IPS-18c (cell line): ENCODE measurements around the gene NBPF19.
"Not testable (repeated sequence)": the region's sequence is repeated elsewhere in the genome, so short reads cannot be mapped to it uniquely, and the experiment has no call there.

Experiments used
- H3K4me3 ChIP-seq: 2 replicates; pipeline ENCODE4 v1.7.0; 2013; ENCODE audit warnings: low read depth, mild to moderate bottlenecking, low read length, moderate library complexity; ENCODE audit not compliant: insufficient read depth
- H3K9me3 ChIP-seq: one replicate; pipeline ENCODE4 v1.6.1; 2013; ENCODE audit warnings: mild to moderate bottlenecking, low read length, moderate library complexity; ENCODE audit not compliant: control insufficient read depth, insufficient read depth

The NBPF19 gene

GRCh38 chr1:149474745-149475144 lies at the start of gene NBPF19:
NBPF19 (plus strand) TSS chr1:149475045; CDS start chr1:149475933, 888 bp downstream.
- H3K9me3 ChIP-seq, H3K4me3 ChIP-seq: not testable (repeated sequence)

GRCh38 chr1:149428317-149428716 lies 46.5 kb upstream of the NBPF19 start:
- H3K9me3 ChIP-seq, H3K4me3 ChIP-seq: not testable (repeated sequence)

GRCh38 chr1:149445451-149445850 lies 29.4 kb upstream of the NBPF19 start:
- not testable (repeated sequence) for H3K4me3 ChIP-seq, H3K9me3 ChIP-seq

GRCh38 chr1:149452196-149452595 lies 22.6 kb upstream of the NBPF19 start:
- H3K9me3 ChIP-seq = not testable (repeated sequence)

GRCh38 chr1:149452652-149453051 lies 22.2 kb upstream of the NBPF19 start:
- H3K4me3 ChIP-seq, H3K9me3 ChIP-seq: not testable (repeated sequence)

More at GRCh38 chr1:149452196-149452595, 22.6 kb upstream of the NBPF19 start:
- not testable (repeated sequence) for H3K4me3 ChIP-seq

- not testable (repeated sequence) for H3K4me3 ChIP-seq, H3K9me3 ChIP-seq
Measured at GRCh38 chr1:149558350-149558825, 83.5 kb downstream of the NBPF19 start.

GRCh38 chr1:149561806-149562205 lies 87.0 kb downstream of the NBPF19 start:
- H3K4me3 ChIP-seq, H3K9me3 ChIP-seq: not testable (repeated sequence)

- H3K4me3 ChIP-seq, H3K9me3 ChIP-seq: not testable (repeated sequence)
Measured at GRCh38 chr1:149565485-149565884, 90.6 kb downstream of the NBPF19 start.

GRCh38 chr1:149572763-149573162 lies 97.9 kb downstream of the NBPF19 start:
- not testable (repeated sequence) for H3K9me3 ChIP-seq, H3K4me3 ChIP-seq

GRCh38 chr1:149585592-149585991 lies 110.7 kb downstream of the NBPF19 start:
- H3K4me3 ChIP-seq = not testable (repeated sequence)

More at GRCh38 chr1:149585592-149585991, 110.7 kb downstream of the NBPF19 start:
- H3K9me3 ChIP-seq = not testable (repeated sequence)
